Ectodermal cell (in vitro differentiated cells): ENCODE results near the gene PDSS2.

Experiments used
- H3K27ac ChIP-seq: 2 replicates; pipeline ENCODE4 v1.7.0; 2013; ENCODE audit warnings: mild to moderate bottlenecking, low read depth, low read length; ENCODE audit not compliant: insufficient read depth, poor library complexity, severe bottlenecking
- H3K27me3 ChIP-seq: 2 replicates; pipeline ENCODE4 v1.7.0; 2013; ENCODE audit warnings: mild to moderate bottlenecking, low read length; ENCODE audit not compliant: insufficient read depth, control insufficient read depth, poor library complexity, severe bottlenecking
- H3K36me3 ChIP-seq: one replicate; pipeline ENCODE4 v1.7.0; 2013; ENCODE audit warnings: low read length; ENCODE audit not compliant: control insufficient read depth, insufficient read depth
- H3K4me1 ChIP-seq: one replicate; pipeline ENCODE4 v1.7.0; 2013; ENCODE audit warnings: low read length; ENCODE audit not compliant: control insufficient read depth, insufficient read depth
- H3K4me3 ChIP-seq: 2 replicates; pipeline ENCODE4 v1.7.0; 2013; ENCODE audit warnings: low read depth, low read length, control low read depth; ENCODE audit not compliant: insufficient read depth
- H3K9me3 ChIP-seq: 2 replicates; pipeline ENCODE4 v1.7.0; 2013; ENCODE audit warnings: mild to moderate bottlenecking, low read length, moderate library complexity; ENCODE audit not compliant: control insufficient read depth
- WGBS, 2 experiments: methylation state at CpG; one replicate each; pipeline ENCODE4 v1.1.7; 2013; ENCODE audit warnings: missing lambda C conversion rate in 2 of 2; 5-methylcytosine and 5-hydroxymethylcytosine counted together

PDSS2 gene

GRCh38 chr6:107399935-107400334, 59.4 kb downstream of the PDSS2 start:
- Histone ChIP-seq H3K4me1 (no peaks in the 10 kb centered on the region), H3K9me3 (no peaks in the 10 kb centered on the region), H3K4me3 (no peak overlapping the region), H3K36me3 (no peaks in the 10 kb centered on the region), H3K27ac (no peak overlapping the region), H3K27me3 (no peaks in the 10 kb centered on the region)
- 79 to 100% methylated on average over 1 of the region's 1 CpG for WGBS, 2 experiments

DNA sequence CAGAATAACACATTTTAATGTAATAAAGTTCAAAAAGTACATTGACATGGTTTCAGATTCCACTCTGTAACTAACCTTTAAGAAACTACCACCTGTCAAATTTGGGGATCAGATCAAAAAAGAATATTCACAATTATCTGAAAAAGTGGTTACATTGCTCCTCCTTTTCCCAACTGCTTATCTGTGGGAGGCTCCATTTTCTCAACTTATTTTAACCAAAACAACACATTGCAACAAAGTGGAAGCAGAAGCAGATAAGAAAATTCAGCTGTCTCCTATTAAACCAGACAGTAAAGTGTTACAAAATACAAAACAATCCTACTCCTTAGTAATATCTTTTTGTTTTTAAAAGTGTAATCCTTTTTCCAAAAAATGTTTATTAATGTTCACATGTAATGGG, 61.4 kb downstream of the PDSS2 start:
- Histone ChIP-seq H3K27ac (no peak overlapping the region), H3K4me1 (no peaks in the 10 kb centered on the region), H3K36me3 (no peaks in the 10 kb centered on the region), H3K4me3 (no peak overlapping the region), H3K9me3 (no peaks in the 10 kb centered on the region), H3K27me3 (no peaks in the 10 kb centered on the region)

DNA sequence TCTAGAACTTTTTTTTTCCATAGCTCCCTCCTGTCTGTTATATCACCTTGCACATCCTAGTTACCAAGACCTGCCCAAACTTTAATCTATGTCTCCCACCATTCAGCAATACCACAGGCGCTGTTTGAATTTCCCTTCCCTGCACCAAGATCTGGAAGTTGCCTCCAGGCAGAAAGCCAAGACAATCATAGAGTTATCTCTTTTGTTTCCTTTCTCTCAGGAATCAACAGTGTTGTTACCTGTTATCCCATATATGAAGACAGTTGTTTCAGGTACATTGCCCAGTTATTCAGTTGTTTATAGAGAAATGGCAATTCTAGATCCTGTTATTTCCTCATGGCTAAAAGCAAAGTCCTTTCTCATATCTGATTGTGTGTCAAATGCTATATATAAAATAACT, 63.2 kb downstream of the PDSS2 start:
- H3K27ac ChIP-seq: no peak overlapping the region
- no peaks in the 10 kb centered on the region for H3K4me1 ChIP-seq
- H3K27me3 ChIP-seq: no peaks in the 10 kb centered on the region
- H3K4me3 ChIP-seq: no peak overlapping the region
- no peaks in the 10 kb centered on the region for H3K36me3 ChIP-seq
- no peaks in the 10 kb centered on the region for H3K9me3 ChIP-seq
- WGBS, 2 experiments: 94 to 98% methylated on average over 1 of the region's 1 CpG

DNA sequence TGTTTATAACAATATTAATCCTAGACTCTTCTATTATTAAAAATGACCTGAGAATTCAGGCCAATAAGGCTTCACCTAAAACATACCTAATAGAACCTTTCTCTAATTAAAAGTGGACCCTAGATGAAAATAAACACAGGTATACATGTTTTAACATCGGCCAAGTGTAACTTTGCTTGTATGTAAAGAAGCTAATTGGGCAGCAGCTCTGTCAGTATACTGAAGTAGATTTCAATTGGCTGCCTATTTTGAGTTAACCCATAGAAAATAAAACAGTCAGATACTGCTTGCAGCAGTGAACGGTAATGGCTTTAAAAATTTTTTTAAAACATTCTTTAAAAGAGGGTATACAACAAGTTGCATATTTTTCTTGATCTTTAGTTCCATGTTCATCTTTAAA, 67.3 kb downstream of the PDSS2 start:
- no peaks in the 10 kb centered on the region for H3K9me3 ChIP-seq
- no peaks in the 10 kb centered on the region for H3K27me3 ChIP-seq
- no peak overlapping the region for H3K27ac ChIP-seq
- H3K36me3 ChIP-seq: no peaks in the 10 kb centered on the region
- WGBS, 2 experiments: 100% methylated on average over 1 to 2 of the region's 2 CpGs
- no peak overlapping the region for H3K4me3 ChIP-seq
- no peaks in the 10 kb centered on the region for H3K4me1 ChIP-seq

GRCh38 chr6:107390685-107391435, 68.5 kb downstream of the PDSS2 start:
- Histone ChIP-seq H3K27me3 (no peaks in the 10 kb centered on the region), H3K4me3 (no peak overlapping the region), H3K36me3 (no peaks in the 10 kb centered on the region), H3K27ac (no peak overlapping the region), H3K9me3 (no peaks in the 10 kb centered on the region), H3K4me1 (no peaks in the 10 kb centered on the region)

DNA sequence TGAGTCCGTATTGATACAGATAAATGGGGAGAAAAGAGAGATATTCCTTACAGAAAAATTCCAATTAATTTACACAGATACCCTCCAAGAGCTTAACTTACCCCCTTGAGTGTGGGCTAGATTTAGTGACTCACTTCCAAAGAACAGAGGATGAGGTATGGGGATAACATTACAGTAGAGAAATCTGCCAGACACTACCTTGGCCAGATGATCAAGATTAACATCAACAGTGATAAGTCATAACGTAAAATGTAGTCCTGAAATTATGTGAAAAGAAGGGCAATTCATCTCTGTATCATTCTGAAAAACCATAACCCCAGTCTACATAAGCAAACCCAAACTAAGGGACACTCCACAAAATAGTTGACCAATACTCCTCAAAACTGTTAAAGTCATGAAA, 69.3 kb downstream of the PDSS2 start:
- Histone ChIP-seq H3K36me3 (no peaks in the 10 kb centered on the region), H3K27ac (no peak overlapping the region), H3K9me3 (no peaks in the 10 kb centered on the region), H3K4me3 (no peak overlapping the region), H3K27me3 (no peaks in the 10 kb centered on the region), H3K4me1 (no peaks in the 10 kb centered on the region)
- 100% methylated on average over 1 of the region's 2 CpGs; no CpG with 5 or more reads in 1 of the 2 experiments for WGBS, 2 experiments

DNA sequence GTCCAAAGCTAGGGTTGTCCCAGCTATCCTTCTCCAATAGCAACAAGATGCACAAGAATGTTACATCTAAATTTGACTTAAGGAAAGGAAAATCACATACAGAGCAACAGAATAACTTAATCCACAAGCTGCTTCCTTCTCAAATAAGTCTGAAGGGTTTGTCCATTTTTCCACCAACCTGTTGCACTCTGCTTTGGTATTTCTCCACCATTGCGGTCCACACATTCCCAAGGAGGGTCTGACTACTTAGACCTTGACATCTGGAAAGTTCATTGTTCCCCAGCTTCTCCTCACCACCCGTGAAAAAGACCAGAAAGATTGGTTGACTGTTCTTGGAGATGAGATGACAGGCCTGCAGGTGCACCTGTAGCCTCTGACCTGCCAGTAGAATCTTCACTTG, 72.5 kb downstream of the PDSS2 start:
- Histone ChIP-seq H3K36me3 (no peaks in the 10 kb centered on the region), H3K27ac (no peak overlapping the region), H3K27me3 (no peaks in the 10 kb centered on the region), H3K9me3 (no peaks in the 10 kb centered on the region), H3K4me3 (no peak overlapping the region), H3K4me1 (no peaks in the 10 kb centered on the region)
- 92 to 100% methylated on average over 2 of the region's 2 CpGs for WGBS, 2 experiments

DNA sequence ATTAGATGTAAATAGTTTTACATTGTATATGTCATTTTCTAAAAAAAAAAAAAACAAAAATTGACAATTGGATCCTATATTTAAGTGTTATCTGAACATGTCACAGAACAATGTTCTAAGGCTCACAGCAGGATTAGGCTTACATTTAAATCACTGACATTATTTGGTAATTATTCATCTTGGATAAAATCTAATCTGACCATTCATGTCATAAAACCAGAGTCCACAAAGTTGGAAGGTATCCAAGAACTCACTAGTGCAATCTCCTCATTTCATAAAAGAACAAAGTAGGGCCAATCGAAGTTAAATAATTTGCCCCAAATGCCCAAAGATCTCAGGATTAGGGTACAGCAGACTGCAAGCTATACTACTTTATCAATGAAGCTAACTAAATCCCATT, 73.0 kb downstream of the PDSS2 start:
- Histone ChIP-seq H3K9me3 (no peaks in the 10 kb centered on the region), H3K27me3 (no peaks in the 10 kb centered on the region), H3K4me3 (no peak overlapping the region), H3K27ac (no peak overlapping the region), H3K36me3 (no peaks in the 10 kb centered on the region), H3K4me1 (no peaks in the 10 kb centered on the region)
- 82 to 92% methylated on average over 1 of the region's 1 CpG for WGBS, 2 experiments

DNA sequence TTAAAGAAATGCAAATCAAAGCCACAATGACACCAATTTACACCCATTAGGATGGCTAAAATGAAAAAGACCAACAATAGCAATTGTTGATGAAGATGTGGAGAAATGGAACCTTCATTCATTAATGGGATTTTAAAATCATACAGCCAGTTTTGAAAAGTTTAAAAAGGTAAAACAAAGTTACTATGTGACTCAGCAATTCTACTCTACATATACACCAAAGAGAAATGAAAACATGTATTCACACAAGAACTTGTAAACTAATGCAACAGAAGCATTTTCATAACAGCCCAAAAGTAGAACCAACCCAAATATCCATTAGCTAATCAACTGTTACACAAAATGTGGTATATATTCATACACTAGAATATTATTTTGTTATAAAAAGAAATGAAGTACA, 75.7 kb downstream of the PDSS2 start:
- no peaks in the 10 kb centered on the region for H3K4me1 ChIP-seq

GRCh38 chr6:107374264-107374663, 85.1 kb downstream of the PDSS2 start:
- no CpG with 5 or more reads among the region's 1 CpG for WGBS, 2 experiments
- no peak overlapping the region for H3K27ac ChIP-seq
- H3K36me3 ChIP-seq: no peaks in the 10 kb centered on the region
- H3K4me3 ChIP-seq: no peak overlapping the region
- H3K4me1 ChIP-seq: no peaks in the 10 kb centered on the region
- no peaks in the 10 kb centered on the region for H3K27me3 ChIP-seq
- no peaks in the 10 kb centered on the region for H3K9me3 ChIP-seq

More for the DNA sequence above, 75.7 kb downstream of the PDSS2 start:
- Histone ChIP-seq H3K27me3 (no peaks in the 10 kb centered on the region), H3K27ac (no peak overlapping the region), H3K4me3 (no peak overlapping the region), H3K9me3 (no peaks in the 10 kb centered on the region), H3K36me3 (no peaks in the 10 kb centered on the region)

DNA sequence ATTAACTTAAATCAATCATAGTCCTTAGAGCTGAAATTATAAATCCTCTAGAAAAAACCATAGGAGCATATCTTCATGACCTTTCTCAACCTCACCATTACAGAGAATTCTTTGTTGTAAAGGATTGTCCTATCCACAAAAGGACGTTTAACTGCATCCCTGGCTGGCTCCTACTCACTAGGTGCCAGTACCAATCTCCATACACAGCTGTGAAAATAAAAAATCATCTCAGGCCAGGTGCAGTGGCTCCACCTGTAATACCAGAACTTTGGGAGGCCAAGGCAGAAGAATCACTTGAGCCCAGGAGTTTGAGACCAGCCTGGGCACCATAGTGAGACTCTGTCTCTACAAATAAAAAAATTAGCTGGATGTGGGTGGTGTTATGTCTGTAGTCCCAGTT, 89.9 kb downstream of the PDSS2 start:
- Histone ChIP-seq H3K9me3 (no peaks in the 10 kb centered on the region), H3K4me1 (no peaks in the 10 kb centered on the region), H3K36me3 (no peaks in the 10 kb centered on the region), H3K27me3 (no peaks in the 10 kb centered on the region), H3K27ac (no peak overlapping the region), H3K4me3 (no peak overlapping the region)
- WGBS, 2 experiments: 79 to 88% methylated on average over 1 of the region's 1 CpG
